GM12878 (cell line): Measurements from ENCODE around the gene PLIN3.
"Not testable (repeated sequence)": the region's sequence is repeated elsewhere in the genome, so short reads cannot be mapped to it uniquely, and the experiment has no call there.

ENCODE experiments used
- ATF3 ChIP-seq: IDR thresholded peaks from 2 replicates; pipeline ENCODE4 v1.6.1; 2011; ENCODE audit warnings: low read depth, mild to moderate bottlenecking, low read length, moderate library complexity, borderline replicate concordance; ENCODE audit errors: extremely low read depth
- CBFB ChIP-seq: IDR thresholded peaks from 2 replicates; pipeline ENCODE4 v1.6.1; 2016; ENCODE audit warnings: antibody characterized with exemption, low read depth
- CTCF ChIP-seq, 3 experiments: IDR thresholded peaks in 2 of 3; conservative IDR thresholded peaks in 1 of 3; 2 replicates each; pipeline ENCODE4 v1.5.1; 2011; ENCODE audit warnings: low read depth in 3 of 3, low read length in 3 of 3, mild to moderate bottlenecking in 3 of 3, control low read depth in 2 of 3, moderate library complexity in 2 of 3, inconsistent platforms in 1 of 3, mixed read lengths in 1 of 3; ENCODE audit not compliant: control insufficient read depth in 2 of 3, insufficient read depth in 1 of 3; ENCODE audit errors: extremely low read depth in 1 of 3
- EP300 ChIP-seq, 2 experiments: fragments of 150-350 bp in 1 of 2; IDR thresholded peaks; 2 replicates each; pipeline ENCODE4 v1.6.1; 2011 to 2012; ENCODE audit warnings: low read depth in 2 of 2, low read length in 2 of 2, borderline replicate concordance in 1 of 2, improper control_type of control experiment in 1 of 2, inconsistent platforms in 1 of 2; ENCODE audit not compliant: control insufficient read depth in 1 of 2
- EZH2 ChIP-seq: IDR thresholded peaks from 2 replicates; pipeline ENCODE4 v1.6.1; 2012; ENCODE audit warnings: low read depth, mild to moderate bottlenecking, control low read depth, inconsistent platforms, low read length, borderline replicate concordance; ENCODE audit not compliant: control insufficient read depth
- GABPA ChIP-seq: IDR thresholded peaks from 2 replicates; pipeline ENCODE4 v1.6.1; 2014; ENCODE audit warnings: antibody characterized with exemption, low read depth, mild to moderate bottlenecking, inconsistent platforms
- HCFC1 ChIP-seq: fragments of 150-350 bp; IDR thresholded peaks from 2 replicates; pipeline ENCODE4 v1.6.1; 2014; ENCODE audit warnings: low read length
- NR2F1 ChIP-seq: fragments of 450-650 bp; conservative IDR thresholded peaks from 2 replicates; pipeline ENCODE4 v1.6.1; 2017; ENCODE audit warnings: mild to moderate bottlenecking
- NRF1 ChIP-seq: conservative IDR thresholded peaks from 2 replicates; pipeline ENCODE4 v1.6.1; 2011; ENCODE audit warnings: mild to moderate bottlenecking, low read depth, low read length, improper control_type of control experiment
- RBBP5 ChIP-seq: fragments of 200-600 bp; sonication (generic); conservative IDR thresholded peaks from 2 replicates; pipeline ENCODE4 v1.6.1; 2016
- SP1 ChIP-seq: IDR thresholded peaks from one replicate; pipeline ENCODE4 v1.6.1; 2011; ENCODE audit warnings: low read depth, low read length
- TAF1 ChIP-seq: IDR thresholded peaks from 2 replicates; pipeline ENCODE4 v1.6.1; 2011; ENCODE audit warnings: mild to moderate bottlenecking, low read depth, low read length, borderline replicate concordance
- TF ChIP-seq, protein P1 (sequence below): IDR thresholded peaks from 2 replicates; pipeline ENCODE4 v1.6.1; 2012; ENCODE audit warnings: low read length, inconsistent platforms

- not testable (repeated sequence) for TF ChIP-seq TAF1; EZH2; NRF1; RBBP5; HCFC1; GABPA; CTCF (IDR thresholded peaks at IDR 0.05 in 2 of 3, conservative IDR thresholded peaks at IDR 0.05 in 1 of 3; ENCODE audit: control insufficient read depth in 2 of 3, extremely low read depth in 1 of 3, insufficient read depth in 1 of 3, low read depth in 3 of 3, low read length in 3 of 3); NR2F1; SP1; CBFB; ATF3; EP300 (IDR thresholded peaks at IDR 0.05; ENCODE audit: borderline replicate concordance in 1 of 2, control insufficient read depth in 1 of 2, low read depth in 2 of 2, low read length in 2 of 2)
- TF ChIP-seq, protein P1, sequence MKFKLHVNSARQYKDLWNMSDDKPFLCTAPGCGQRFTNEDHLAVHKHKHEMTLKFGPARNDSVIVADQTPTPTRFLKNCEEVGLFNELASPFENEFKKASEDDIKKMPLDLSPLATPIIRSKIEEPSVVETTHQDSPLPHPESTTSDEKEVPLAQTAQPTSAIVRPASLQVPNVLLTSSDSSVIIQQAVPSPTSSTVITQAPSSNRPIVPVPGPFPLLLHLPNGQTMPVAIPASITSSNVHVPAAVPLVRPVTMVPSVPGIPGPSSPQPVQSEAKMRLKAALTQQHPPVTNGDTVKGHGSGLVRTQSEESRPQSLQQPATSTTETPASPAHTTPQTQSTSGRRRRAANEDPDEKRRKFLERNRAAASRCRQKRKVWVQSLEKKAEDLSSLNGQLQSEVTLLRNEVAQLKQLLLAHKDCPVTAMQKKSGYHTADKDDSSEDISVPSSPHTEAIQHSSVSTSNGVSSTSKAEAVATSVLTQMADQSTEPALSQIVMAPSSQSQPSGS = not testable (repeated sequence)
Observed at GRCh38 chr19:4822354-4822753, 45.1 kb downstream of the PLIN3 start.
